Measurements from ENCODE around the gene TMEM263. TPM values are rescaled to one million over a fixed set of nuclear protein-coding genes. Genes with fewer than 3 reads are reported as not detected.

TMEM263 gene
- total and polyA plus RNA-seq, 2 of the 13 experiments (the other 11 are each of a cell fraction or from before 2014, with no cell fraction given), result 25.9 to 58.6 TPM

DNA sequence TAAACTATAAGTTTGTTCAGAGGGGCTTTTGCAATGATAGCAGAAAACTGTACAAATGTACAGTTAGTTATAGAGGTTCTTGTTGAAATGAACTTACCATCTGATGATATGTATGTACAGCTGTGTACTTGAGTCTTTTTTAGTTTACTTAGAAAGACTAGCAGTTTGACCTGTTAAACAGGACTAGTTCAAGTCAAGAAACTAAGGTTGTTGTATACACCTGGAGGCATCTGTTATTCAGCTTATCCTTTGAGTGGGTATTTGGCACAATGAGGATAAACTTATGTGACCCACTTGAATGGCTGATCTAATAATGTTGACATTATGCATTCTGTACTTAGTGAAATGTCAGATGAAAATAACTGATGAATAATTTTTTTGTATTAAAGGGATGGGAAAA is 17.8 kb downstream of the TMEM263 start:
- no peaks in the 10 kb centered on the region for H3K27me3 ChIP-seq (ENCODE audit: control insufficient read depth in 1 of 2, insufficient read depth in 2 of 2, low read length in 2 of 2)
- TF ChIP-seq HNF4A (CRISPR knock-in tag; IDR thresholded peaks at IDR 0.05) (no peak), IKZF1 (IDR thresholded peaks at IDR 0.05) (no peak), POLR2AphosphoS5 (IDR thresholded peaks at IDR 0.05; ENCODE audit: low read depth, low read length) (peak; percentile 14; the same call in 1 of the 2 replicates)
- ChIA-PET CTCF (ENCODE audit: low intra/inter-chr PET ratio, low total read pairs) (no interaction called here), POLR2A (interaction anchor here (2.2 to 5.5 kb wide), 2 partner anchors 13 to 17 kb away, joined by 16 to 50 read pairs; partner anchors contain the start of genes MTERF2 and TMEM263)
- 0 out of 2 replicates have a peak overlapping the region, but pooled peaks have one; percentile 8 for H3K4me2 ChIP-seq (ENCODE audit: low read depth, low read length)
- DNase-seq (ENCODE audit: low spot score), result no peak
- H2AFZ ChIP-seq (ENCODE audit: low read length), result no peak overlapping the region
- H3K4me3 ChIP-seq (replicated peaks in 1 of 3; ENCODE audit: insufficient read depth in 1 of 3, low read depth in 2 of 3, low read length in 3 of 3), result no peak overlapping the region
- H3K9me3 ChIP-seq (ENCODE audit: low read length), result no peaks in the 10 kb centered on the region
- peaks cover 8% of the 10 kb centered on the region for H3K79me2 ChIP-seq (ENCODE audit: insufficient read depth, low read length)
- H3K27ac ChIP-seq (ENCODE audit: extremely low read length, insufficient read depth, low read length), result peak overlapping the region; percentile 75
- in situ Hi-C loops (cut with HindIII; ENCODE audit: extremely low pct_ligation_motif_present, low pct_unique_long_range_greater_than_20kb), result no loop called here
- ATAC-seq, result no peak
- peaks cover 9% of the 10 kb centered on the region; the same call in 1 of the 2 replicates for H4K20me1 ChIP-seq (ENCODE audit: insufficient read depth, low read length)
- H3K9ac ChIP-seq (ENCODE audit: insufficient read depth, low read depth, low read length), result no peak overlapping the region
- H3K4me1 ChIP-seq (ENCODE audit: insufficient read depth, low read length), result peaks cover 80% of the 10 kb centered on the region
- intact Hi-C loops (cut with micrococcal nuclease; ENCODE audit: unreplicated experiment), result no loop called here
- peaks cover 3 to 18% of the 10 kb centered on the region in 2 experiments for H3K36me3 ChIP-seq (replicated peaks in 1 of 2; ENCODE audit: control insufficient read depth in 1 of 2, insufficient read depth in 2 of 2, low read length in 2 of 2)
- no TSS peak for BruUV-seq (replicated peaks)
- no peak for FAIRE-seq

DNA sequence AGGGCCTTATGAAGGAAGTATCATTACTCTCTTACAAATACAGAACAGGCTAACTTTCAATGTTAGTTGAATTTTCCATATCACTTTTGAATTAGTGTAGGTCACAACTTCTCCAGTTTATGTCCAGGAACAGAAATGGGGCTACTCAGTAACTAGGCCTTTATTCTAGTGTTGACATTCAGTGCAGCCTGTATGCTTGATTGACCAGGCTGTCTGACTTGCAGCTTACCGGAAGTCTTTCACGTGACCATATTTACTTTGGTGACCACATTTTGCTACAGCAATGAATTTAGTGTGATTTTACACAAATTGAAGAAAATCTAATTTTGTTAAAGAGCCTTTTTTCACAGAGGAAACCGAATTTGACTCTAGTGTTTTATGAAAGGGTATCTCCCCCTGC is 18.8 kb downstream of the TMEM263 start:
- peaks cover 6% of the 10 kb centered on the region; the same call in 1 of the 2 replicates for H4K20me1 ChIP-seq (ENCODE audit: insufficient read depth, low read length)
- ATAC-seq, result peak; percentile 67
- 26% methylated on average over 3 of the region's 3 CpGs for WGBS (ENCODE audit: low lambda C conversion rate)
- TF ChIP-seq, protein P1, sequence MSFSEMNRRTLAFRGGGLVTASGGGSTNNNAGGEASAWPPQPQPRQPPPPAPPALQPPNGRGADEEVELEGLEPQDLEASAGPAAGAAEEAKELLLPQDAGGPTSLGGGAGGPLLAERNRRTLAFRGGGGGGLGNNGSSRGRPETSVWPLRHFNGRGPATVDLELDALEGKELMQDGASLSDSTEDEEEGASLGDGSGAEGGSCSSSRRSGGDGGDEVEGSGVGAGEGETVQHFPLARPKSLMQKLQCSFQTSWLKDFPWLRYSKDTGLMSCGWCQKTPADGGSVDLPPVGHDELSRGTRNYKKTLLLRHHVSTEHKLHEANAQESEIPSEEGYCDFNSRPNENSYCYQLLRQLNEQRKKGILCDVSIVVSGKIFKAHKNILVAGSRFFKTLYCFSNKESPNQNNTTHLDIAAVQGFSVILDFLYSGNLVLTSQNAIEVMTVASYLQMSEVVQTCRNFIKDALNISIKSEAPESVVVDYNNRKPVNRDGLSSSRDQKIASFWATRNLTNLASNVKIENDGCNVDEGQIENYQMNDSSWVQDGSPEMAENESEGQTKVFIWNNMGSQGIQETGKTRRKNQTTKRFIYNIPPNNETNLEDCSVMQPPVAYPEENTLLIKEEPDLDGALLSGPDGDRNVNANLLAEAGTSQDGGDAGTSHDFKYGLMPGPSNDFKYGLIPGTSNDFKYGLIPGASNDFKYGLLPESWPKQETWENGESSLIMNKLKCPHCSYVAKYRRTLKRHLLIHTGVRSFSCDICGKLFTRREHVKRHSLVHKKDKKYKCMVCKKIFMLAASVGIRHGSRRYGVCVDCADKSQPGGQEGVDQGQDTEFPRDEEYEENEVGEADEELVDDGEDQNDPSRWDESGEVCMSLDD (CRISPR knock-in tag; IDR thresholded peaks at IDR 0.05; ENCODE audit: borderline replicate concordance), result no peak
- TF ChIP-seq, protein P2, sequence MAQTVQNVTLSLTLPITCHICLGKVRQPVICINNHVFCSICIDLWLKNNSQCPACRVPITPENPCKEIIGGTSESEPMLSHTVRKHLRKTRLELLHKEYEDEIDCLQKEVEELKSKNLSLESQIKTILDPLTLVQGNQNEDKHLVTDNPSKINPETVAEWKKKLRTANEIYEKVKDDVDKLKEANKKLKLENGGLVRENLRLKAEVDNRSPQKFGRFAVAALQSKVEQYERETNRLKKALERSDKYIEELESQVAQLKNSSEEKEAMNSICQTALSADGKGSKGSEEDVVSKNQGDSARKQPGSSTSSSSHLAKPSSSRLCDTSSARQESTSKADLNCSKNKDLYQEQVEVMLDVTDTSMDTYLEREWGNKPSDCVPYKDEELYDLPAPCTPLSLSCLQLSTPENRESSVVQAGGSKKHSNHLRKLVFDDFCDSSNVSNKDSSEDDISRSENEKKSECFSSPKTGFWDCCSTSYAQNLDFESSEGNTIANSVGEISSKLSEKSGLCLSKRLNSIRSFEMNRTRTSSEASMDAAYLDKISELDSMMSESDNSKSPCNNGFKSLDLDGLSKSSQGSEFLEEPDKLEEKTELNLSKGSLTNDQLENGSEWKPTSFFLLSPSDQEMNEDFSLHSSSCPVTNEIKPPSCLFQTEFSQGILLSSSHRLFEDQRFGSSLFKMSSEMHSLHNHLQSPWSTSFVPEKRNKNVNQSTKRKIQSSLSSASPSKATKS (CRISPR knock-in tag; IDR thresholded peaks at IDR 0.05), result no peak
- no peak for TF ChIP-seq TEAD2 (CRISPR knock-in tag; IDR thresholded peaks at IDR 0.05)
- TF ChIP-seq, protein P3, sequence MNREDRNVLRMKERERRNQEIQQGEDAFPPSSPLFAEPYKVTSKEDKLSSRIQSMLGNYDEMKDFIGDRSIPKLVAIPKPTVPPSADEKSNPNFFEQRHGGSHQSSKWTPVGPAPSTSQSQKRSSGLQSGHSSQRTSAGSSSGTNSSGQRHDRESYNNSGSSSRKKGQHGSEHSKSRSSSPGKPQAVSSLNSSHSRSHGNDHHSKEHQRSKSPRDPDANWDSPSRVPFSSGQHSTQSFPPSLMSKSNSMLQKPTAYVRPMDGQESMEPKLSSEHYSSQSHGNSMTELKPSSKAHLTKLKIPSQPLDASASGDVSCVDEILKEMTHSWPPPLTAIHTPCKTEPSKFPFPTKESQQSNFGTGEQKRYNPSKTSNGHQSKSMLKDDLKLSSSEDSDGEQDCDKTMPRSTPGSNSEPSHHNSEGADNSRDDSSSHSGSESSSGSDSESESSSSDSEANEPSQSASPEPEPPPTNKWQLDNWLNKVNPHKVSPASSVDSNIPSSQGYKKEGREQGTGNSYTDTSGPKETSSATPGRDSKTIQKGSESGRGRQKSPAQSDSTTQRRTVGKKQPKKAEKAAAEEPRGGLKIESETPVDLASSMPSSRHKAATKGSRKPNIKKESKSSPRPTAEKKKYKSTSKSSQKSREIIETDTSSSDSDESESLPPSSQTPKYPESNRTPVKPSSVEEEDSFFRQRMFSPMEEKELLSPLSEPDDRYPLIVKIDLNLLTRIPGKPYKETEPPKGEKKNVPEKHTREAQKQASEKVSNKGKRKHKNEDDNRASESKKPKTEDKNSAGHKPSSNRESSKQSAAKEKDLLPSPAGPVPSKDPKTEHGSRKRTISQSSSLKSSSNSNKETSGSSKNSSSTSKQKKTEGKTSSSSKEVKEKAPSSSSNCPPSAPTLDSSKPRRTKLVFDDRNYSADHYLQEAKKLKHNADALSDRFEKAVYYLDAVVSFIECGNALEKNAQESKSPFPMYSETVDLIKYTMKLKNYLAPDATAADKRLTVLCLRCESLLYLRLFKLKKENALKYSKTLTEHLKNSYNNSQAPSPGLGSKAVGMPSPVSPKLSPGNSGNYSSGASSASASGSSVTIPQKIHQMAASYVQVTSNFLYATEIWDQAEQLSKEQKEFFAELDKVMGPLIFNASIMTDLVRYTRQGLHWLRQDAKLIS (CRISPR knock-in tag; IDR thresholded peaks at IDR 0.05), result no peak

More for the DNA sequence above, 18.8 kb downstream of the TMEM263 start:
- peak overlapping the region; percentile 62 for H3K4me2 ChIP-seq (ENCODE audit: low read depth, low read length)
- peaks cover 3 to 13% of the 10 kb centered on the region in 2 experiments for H3K36me3 ChIP-seq (replicated peaks in 1 of 2; ENCODE audit: control insufficient read depth in 1 of 2, insufficient read depth in 2 of 2, low read length in 2 of 2)
- no peak overlapping the region for H3K4me3 ChIP-seq (replicated peaks in 1 of 3; ENCODE audit: insufficient read depth in 1 of 3, low read depth in 2 of 3, low read length in 3 of 3)
- ChIA-PET CTCF (ENCODE audit: low intra/inter-chr PET ratio, low total read pairs) (no interaction called here), POLR2A (interaction anchor here (0.7 to 5.5 kb wide), 4 partner anchors 12 to 18 kb away, joined by 3 to 50 read pairs (median 10); partner anchors contain the start of genes MTERF2 and TMEM263)
- peak; percentile 36 for FAIRE-seq
- no peaks in the 10 kb centered on the region for H3K27me3 ChIP-seq (ENCODE audit: control insufficient read depth in 1 of 2, insufficient read depth in 2 of 2, low read length in 2 of 2)
- no TSS peak for BruUV-seq (replicated peaks)
- intact Hi-C loops (cut with micrococcal nuclease; ENCODE audit: unreplicated experiment), result no loop called here
- no peak overlapping the region for H3K9ac ChIP-seq (ENCODE audit: insufficient read depth, low read depth, low read length)
- no peaks in the 10 kb centered on the region for H3K9me3 ChIP-seq (ENCODE audit: low read length)
- H3K79me2 ChIP-seq (ENCODE audit: insufficient read depth, low read length), result peaks cover 5% of the 10 kb centered on the region
- H2AFZ ChIP-seq (ENCODE audit: low read length), result no peak overlapping the region
- peak overlapping the region; percentile 75 for H3K27ac ChIP-seq (ENCODE audit: extremely low read length, insufficient read depth, low read length)
- peaks cover 90% of the 10 kb centered on the region for H3K4me1 ChIP-seq (ENCODE audit: insufficient read depth, low read length)
- peak; percentile 76 for DNase-seq (ENCODE audit: low spot score)
- in situ Hi-C loops (cut with HindIII; ENCODE audit: extremely low pct_ligation_motif_present, low pct_unique_long_range_greater_than_20kb), result no loop called here
